ENCODE measurements around the gene C19orf12.
"Not testable (repeated sequence)": the region's sequence is repeated elsewhere in the genome, so short reads cannot be mapped to it uniquely, and the experiment has no call there.

The C19orf12 gene

DNA sequence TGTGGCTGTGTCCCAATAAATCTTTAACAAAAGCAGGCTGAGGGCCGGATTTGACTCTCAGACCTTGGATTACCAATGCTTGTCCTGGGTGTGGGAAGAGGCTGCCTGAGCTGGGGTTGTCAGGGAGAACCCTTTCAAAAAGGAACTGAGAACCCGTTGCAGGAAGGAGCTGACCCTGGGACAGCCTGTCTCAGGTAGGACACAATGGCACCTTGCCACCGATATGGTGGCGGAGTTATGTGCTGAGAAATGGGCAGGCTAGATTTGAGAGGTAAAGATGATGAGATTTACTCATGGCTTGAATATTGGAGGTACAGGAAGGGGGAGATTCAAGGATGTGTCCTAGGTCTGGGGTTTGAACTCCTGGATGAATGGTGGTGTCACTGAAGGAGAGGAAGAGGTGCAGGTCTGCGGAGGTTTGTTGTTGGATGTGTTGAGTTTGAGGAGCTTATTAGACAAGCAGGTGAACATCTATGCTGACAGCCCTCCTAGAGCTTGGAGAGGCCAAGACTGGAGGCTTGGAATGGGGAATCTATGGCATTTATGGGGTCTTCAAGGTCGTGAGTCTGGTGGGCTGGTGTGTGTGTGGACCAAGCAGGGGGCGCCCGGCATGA lies 42.6 kb downstream of the C19orf12 start:
- H3K36me3 ChIP-seq (ENCODE audit: low read length), result no peaks in the 10 kb centered on the region
- peak overlapping the region; percentile 71 for H2AFZ ChIP-seq (ENCODE audit: low read depth, low read length, severe bottlenecking)
- H4K20me1 ChIP-seq (ENCODE audit: low read depth, low read length), result no peaks in the 10 kb centered on the region
- peak overlapping the region; percentile 17; the same call in 1 of the 2 replicates for H3K9ac ChIP-seq (ENCODE audit: low read length)
- H3K4me2 ChIP-seq (ENCODE audit: low read depth, low read length, poor library complexity, severe bottlenecking), result peak overlapping the region; percentile 26
- peaks cover 7% of the 10 kb centered on the region for H3F3A ChIP-seq (ENCODE audit: insufficient read depth)
- peak overlapping the region; percentile 71 for H3K27ac ChIP-seq (ENCODE audit: low read depth, low read length)
- no peak for TF ChIP-seq EZH2phosphoT487 (conservative IDR thresholded peaks at IDR 0.05; ENCODE audit: low read length)
- TF ChIP-seq, protein P1, sequence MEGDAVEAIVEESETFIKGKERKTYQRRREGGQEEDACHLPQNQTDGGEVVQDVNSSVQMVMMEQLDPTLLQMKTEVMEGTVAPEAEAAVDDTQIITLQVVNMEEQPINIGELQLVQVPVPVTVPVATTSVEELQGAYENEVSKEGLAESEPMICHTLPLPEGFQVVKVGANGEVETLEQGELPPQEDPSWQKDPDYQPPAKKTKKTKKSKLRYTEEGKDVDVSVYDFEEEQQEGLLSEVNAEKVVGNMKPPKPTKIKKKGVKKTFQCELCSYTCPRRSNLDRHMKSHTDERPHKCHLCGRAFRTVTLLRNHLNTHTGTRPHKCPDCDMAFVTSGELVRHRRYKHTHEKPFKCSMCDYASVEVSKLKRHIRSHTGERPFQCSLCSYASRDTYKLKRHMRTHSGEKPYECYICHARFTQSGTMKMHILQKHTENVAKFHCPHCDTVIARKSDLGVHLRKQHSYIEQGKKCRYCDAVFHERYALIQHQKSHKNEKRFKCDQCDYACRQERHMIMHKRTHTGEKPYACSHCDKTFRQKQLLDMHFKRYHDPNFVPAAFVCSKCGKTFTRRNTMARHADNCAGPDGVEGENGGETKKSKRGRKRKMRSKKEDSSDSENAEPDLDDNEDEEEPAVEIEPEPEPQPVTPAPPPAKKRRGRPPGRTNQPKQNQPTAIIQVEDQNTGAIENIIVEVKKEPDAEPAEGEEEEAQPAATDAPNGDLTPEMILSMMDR (IDR thresholded peaks at IDR 0.05; ENCODE audit: insufficient read depth, low read length, poor library complexity, severe bottlenecking), result no peak
- no peaks in the 10 kb centered on the region for H3K27me3 ChIP-seq (ENCODE audit: low read length)
- H3K4me3 ChIP-seq (ENCODE audit: insufficient read depth, low read length, poor library complexity, severe bottlenecking), result no peak overlapping the region
- no peaks in the 10 kb centered on the region for H3K9me2 ChIP-seq (replicated peaks; ENCODE audit: insufficient read depth, low read length)
- H3K9me3 ChIP-seq (ENCODE audit: insufficient read depth, low read length), result no peaks in the 10 kb centered on the region
- no peaks in the 10 kb centered on the region for H3K79me2 ChIP-seq (ENCODE audit: insufficient read depth, low read length)

DNA sequence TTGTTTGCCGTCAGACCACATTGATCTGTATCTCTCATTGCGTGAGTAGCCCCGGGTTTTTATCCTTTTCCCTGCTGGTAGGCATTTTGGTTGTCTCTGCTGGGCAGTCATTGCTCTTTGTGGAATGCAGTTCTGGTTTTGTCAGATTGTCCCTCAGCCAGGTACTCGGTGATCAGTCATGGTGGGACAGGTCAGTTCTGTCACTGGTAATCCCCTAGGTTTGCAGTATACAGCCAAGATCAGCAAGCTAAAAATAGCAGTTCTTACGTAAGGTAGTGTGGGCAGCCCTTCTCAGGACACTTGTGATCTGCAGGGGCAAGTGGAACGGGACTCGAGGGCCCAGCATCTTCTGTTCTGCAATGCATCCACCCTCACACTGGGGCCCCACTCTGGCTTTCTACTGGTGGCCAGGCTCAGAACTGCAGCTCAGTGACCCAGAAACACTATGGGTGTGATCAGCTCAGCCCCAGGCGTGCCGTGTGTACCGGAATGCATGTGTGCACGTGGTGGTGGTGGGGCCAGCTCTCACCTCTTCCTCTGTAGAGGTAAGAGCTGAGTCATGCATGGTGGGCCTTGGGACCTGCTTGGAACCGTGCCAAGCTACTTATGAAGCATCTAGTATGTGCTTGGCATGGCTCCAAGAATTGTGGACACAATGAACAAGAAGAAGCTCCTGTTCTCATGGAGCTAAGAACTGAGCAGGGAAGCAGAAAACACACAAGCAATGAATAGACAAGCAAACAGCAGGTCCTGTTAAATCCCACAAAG lies 43.5 kb downstream of the C19orf12 start:
- Histone ChIP-seq H3K4me3 (ENCODE audit: insufficient read depth, low read length, poor library complexity, severe bottlenecking) (no peak overlapping the region), H3K27me3 (ENCODE audit: low read length) (no peaks in the 10 kb centered on the region), H3K4me2 (ENCODE audit: low read depth, low read length, poor library complexity, severe bottlenecking) (peak overlapping the region; percentile 29), H3K9me3 (ENCODE audit: insufficient read depth, low read length) (no peaks in the 10 kb centered on the region), H4K20me1 (ENCODE audit: low read depth, low read length) (no peaks in the 10 kb centered on the region), H3K79me2 (ENCODE audit: insufficient read depth, low read length) (no peaks in the 10 kb centered on the region), H3K36me3 (ENCODE audit: low read length) (no peaks in the 10 kb centered on the region), H3K9ac (ENCODE audit: low read length) (peak overlapping the region; percentile 10; the same call in 1 of the 2 replicates), H2AFZ (ENCODE audit: low read depth, low read length, severe bottlenecking) (peak overlapping the region; percentile 71), H3F3A (ENCODE audit: insufficient read depth) (peaks cover 7% of the 10 kb centered on the region), H3K9me2 (replicated peaks; ENCODE audit: insufficient read depth, low read length) (no peaks in the 10 kb centered on the region), H3K27ac (ENCODE audit: low read depth, low read length) (peak overlapping the region; percentile 71)
- TF ChIP-seq, protein P1 (IDR thresholded peaks at IDR 0.05; ENCODE audit: insufficient read depth, low read length, poor library complexity, severe bottlenecking), result no peak
- no peak for TF ChIP-seq EZH2phosphoT487 (conservative IDR thresholded peaks at IDR 0.05; ENCODE audit: low read length)

DNA sequence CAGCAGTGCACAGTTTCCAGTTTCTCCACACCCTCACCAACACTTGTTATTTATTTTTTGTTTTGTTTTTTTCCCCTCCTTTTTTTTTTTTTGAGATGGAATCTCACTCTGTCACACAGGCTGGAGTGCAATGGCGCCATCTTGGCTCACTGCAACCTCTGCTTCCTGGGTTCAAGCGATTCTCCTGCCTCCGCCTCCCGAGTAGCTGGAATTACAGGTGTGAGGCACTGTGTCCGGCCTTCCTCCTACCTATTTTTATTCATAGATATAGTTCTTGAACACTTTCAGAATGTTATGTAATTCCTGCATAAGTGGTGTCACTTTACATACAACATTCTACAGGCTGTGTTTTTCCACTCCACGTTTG lies 44.1 kb downstream of the C19orf12 start:
- H3K27ac ChIP-seq (ENCODE audit: low read depth, low read length), result peak overlapping the region; percentile 71; the same call in 1 of the 2 replicates
- not testable (repeated sequence) for H3K79me2 ChIP-seq (ENCODE audit: insufficient read depth, low read length)

DNA sequence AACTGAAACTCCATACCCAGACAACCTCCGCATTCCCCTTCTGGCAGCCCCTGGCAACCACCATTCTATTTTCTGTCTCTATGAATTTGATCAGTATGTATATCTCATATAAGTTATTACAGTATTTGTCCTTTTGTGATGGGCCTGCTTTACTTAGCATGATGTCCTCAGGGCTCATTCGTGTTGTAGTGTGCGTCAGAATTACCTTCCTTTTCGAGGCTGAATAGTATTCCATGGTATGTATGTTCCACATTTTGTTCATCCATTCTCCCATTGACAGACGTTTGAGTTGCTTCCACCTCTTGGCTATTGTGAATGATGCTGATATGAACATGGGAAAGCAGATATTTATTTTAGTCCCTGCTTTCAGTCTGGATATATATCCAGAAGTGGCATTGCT lies 44.8 kb downstream of the C19orf12 start:
- H3K36me3 ChIP-seq (ENCODE audit: low read length), result no peaks in the 10 kb centered on the region
- no peak for TF ChIP-seq EZH2phosphoT487 (conservative IDR thresholded peaks at IDR 0.05; ENCODE audit: low read length)
- TF ChIP-seq, protein P1 (IDR thresholded peaks at IDR 0.05; ENCODE audit: insufficient read depth, low read length, poor library complexity, severe bottlenecking), result no peak
- no peaks in the 10 kb centered on the region for H3K9me3 ChIP-seq (ENCODE audit: insufficient read depth, low read length)
- no peaks in the 10 kb centered on the region for H3K27me3 ChIP-seq (ENCODE audit: low read length)
- no peak overlapping the region for H3K4me2 ChIP-seq (ENCODE audit: low read depth, low read length, poor library complexity, severe bottlenecking)
- H3K4me3 ChIP-seq (ENCODE audit: insufficient read depth, low read length, poor library complexity, severe bottlenecking), result no peak overlapping the region
- no peaks in the 10 kb centered on the region for H3K9me2 ChIP-seq (replicated peaks; ENCODE audit: insufficient read depth, low read length)
- H3K79me2 ChIP-seq (ENCODE audit: insufficient read depth, low read length), result no peaks in the 10 kb centered on the region
- H3F3A ChIP-seq (ENCODE audit: insufficient read depth), result peaks cover 7% of the 10 kb centered on the region
- no peaks in the 10 kb centered on the region for H4K20me1 ChIP-seq (ENCODE audit: low read depth, low read length)
- H2AFZ ChIP-seq (ENCODE audit: low read depth, low read length, severe bottlenecking), result no peak overlapping the region
- no peak overlapping the region for H3K27ac ChIP-seq (ENCODE audit: low read depth, low read length)
- no peak overlapping the region for H3K9ac ChIP-seq (ENCODE audit: low read length)

More for the DNA sequence above, 44.1 kb downstream of the C19orf12 start:
- Histone ChIP-seq H3K4me2 (ENCODE audit: low read depth, low read length, poor library complexity, severe bottlenecking) (peak overlapping the region; percentile 29), H2AFZ (ENCODE audit: low read depth, low read length, severe bottlenecking) (peak overlapping the region; percentile 71)
- H3K9me3 ChIP-seq (ENCODE audit: insufficient read depth, low read length); H4K20me1 ChIP-seq (ENCODE audit: low read depth, low read length); H3K9me2 ChIP-seq (replicated peaks; ENCODE audit: insufficient read depth, low read length); H3K9ac ChIP-seq (ENCODE audit: low read length); H3F3A ChIP-seq (ENCODE audit: insufficient read depth); H3K4me3 ChIP-seq (ENCODE audit: insufficient read depth, low read length, poor library complexity, severe bottlenecking); H3K27me3 ChIP-seq (ENCODE audit: low read length); H3K36me3 ChIP-seq (ENCODE audit: low read length): not testable (repeated sequence)
